Body of pancreas (tissue), 4 donors: ENCODE measurements around the gene MED12L.

ENCODE experiments used
- CTCF ChIP-seq, 7 experiments: fragments of 450-650 bp in 4 of 7; fragments of 200-600 bp in 3 of 7; sonication (generic) in 3 of 7; IDR thresholded peaks; one replicate each; pipeline ENCODE4 v1.5.1; 2016 to 2019; ENCODE audit warnings: antibody characterized with exemption in 7 of 7
- POLR2A ChIP-seq, 3 donors: fragments of 450-650 bp; IDR thresholded peaks; one replicate each; pipeline ENCODE4 v1.6.1; 2016; ENCODE audit warnings: antibody characterized with exemption in 3 of 3, mild to moderate bottlenecking in 2 of 3

DNA sequence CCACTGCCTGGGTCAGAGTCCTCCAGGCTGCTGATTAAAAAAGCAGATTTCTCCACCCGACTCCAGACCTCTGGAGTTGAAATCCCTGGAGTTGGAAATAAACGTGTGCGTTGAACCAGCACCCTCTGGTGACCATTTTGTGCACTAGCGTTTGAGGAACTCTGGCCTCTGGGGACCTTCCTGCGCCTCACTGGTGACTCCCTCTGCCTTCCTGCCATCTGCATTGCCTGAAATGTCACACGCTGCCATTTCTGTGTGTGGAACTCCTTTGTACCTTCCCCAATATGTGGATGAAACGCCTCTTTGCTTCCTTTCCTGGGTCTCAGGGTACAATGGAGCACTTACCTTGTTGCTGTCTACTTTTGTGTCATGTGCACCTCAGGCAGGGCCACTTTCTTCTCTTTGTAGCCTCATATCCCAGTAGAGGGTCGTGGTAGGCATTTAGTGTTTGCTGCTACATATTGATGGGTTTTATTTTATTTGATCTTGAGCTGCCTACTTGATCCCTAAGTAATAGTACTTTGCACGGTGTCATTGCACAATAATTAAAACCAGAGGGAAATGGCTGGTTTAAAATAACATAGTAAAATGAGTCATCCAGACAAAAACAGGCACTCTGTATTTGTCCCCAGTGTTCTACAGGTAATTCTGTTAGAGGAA, 60.7 kb downstream of the MED12L start:
- peak; percentile 76 to 91 (median 87) for TF ChIP-seq CTCF (IDR thresholded peaks at IDR 0.05)
- no peak for TF ChIP-seq POLR2A (IDR thresholded peaks at IDR 0.05)
